ENCODE results near the gene IFT27.
"Not testable (repeated sequence)": the region's sequence is repeated elsewhere in the genome, so short reads cannot be mapped to it uniquely, and the experiment has no call there.

Gene IFT27

DNA sequence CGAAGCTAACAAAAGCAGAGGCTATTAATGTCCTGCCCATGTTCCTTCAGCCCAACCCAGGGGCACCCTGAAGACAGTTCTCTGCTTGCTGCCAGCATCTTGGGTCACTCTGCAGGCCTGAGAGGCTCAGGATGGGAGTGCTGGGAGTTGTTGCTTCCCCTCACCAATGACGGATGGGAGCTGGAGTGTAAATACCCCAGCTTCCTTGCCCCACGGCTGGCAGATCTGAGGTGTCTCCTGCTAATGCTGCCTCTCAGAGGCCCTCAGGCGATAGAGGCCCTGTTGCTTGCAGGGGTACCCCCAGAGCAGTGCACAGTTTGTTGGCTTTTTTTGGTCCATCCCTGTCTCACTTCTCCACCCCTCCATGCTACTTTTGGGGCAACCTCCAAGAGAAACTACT lies 32.9 kb downstream of the IFT27 start:
- DNase-seq, result no peak

DNA sequence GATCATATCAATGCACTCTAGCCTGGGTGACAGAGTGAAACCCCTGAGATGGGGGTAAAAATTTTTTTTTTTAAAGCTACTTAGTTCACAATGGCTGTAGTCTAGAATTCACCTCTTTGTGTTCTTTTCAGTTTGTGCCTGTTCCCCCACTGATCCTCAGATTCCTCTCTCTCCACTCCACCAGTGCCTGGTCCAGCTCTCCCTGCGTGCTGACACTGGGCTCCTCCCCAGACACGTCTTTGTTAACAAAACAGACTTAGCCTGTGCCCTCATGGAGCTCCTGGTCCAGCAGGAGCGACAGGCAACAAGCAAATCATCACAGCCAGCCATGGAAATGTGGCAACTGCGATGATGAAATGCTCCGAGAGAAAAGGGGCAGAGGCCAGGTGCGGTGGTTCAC lies 34.0 kb downstream of the IFT27 start:
- DNase-seq, result no peak

DNA sequence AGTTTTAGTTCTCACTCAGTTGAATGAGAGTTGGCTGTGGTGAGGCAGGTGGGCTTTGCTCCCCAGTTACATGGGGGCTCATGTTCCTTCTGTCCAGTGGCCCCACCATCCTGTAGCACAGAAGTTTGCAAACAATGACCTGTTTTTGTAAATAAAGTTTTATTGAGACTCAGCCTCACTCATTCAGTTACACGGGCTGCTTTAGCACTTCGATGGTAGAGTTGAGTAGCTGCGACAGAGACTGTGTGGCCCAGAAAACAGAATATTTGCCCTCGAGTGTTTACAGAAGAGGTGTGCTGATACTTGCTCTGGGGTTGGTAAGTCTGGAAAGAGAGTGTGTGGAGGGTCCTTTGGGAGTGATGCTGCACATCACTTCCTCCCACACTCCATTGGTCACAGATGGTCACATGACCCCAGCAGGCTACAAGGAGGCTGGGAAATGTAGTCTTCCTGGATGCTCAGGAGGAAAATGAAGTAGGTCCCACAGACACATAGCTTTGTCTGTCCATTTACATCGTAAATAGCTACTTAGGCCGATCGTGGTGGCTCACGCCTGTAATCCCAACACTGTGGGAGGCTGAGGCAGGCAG lies 34.6 kb downstream of the IFT27 start:
- DNase-seq, result no peak

DNA sequence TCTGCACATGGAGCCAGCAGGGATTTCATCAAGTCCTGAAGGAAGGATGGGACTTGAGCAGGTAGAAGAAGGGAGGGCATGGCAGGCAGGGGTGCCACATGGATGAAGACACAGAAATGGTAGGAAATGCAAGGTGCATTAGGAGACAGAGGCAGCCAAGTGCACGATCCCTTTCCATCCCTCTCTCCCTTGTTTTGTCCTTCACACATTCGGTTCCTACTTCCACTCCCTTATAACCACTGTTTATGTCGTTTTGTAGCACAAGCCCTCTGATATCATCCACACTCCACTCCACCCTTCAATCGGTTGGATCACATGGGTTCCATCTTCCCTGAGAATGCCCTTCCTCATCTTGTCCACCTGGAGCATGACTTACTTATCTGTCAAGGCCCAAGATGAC lies 35.2 kb downstream of the IFT27 start:
- no peak for DNase-seq

DNA sequence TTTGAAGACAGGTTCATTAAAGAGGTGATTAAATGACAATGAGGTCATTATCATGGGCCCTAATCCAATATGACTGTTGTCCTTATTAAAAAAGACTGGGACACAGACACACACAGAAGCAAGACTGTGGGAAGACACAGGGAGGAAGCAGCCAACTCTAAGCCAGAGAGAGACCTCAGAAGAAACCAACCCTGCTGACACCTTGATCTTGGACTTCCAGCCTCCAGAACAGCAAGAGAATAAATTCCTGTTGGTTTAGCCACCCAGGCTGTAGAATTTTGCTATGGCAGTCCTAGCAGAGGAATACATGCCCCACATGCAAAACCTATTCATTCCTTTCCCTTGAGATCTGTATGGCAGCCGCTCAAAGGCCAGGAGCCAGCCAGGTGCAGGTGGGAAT lies 36.7 kb downstream of the IFT27 start:
- DNase-seq, result no peak

DNA sequence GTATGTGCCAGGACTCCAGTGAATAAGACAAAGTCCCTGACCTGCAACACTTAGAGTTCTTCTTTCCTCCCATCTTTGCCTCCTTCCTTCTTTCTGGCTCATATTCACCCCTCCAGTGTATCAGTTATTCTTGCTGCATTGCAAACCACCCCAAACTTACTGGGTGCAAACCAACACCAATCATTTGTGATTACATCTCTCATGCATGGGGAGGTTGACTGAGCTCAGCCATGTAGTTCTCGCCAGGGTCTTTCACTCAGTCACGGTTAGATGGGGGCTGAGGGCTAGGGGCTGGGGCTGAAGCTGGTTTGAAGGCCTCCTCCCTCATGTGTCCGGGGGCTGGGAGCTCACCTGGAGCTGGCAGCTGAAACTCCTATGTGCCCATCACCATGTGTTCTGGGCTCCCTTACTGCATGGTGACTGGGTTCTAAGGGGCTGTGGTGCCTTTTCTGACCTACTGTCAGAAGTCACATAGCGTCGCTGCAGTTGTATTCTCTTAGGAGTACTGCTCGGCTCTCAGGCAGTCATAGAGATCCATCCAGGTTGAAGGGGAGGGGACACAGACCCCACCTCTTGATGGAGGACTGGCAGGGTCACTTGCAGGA lies 37.4 kb downstream of the IFT27 start:
- no peak for DNase-seq

DNA sequence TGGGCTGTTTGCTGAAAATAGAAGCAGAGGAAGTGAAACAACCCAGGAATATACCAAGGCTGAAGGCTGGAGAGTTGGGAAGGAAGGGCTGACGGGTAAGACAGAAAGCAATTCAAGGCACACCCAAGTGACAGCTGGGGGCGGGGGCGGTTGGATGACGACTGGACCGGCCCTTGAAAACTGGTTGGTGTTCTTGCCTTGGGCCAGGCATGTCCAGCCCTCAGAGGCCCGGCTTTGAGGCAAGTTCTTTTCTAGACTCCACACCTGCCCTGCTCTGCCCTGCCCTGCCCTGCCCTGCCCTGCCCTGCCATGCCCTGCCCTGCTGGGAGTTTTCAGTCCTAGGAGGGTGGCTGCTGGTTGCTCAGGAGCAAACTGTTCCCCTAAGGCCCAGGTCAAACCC lies 38.1 kb downstream of the IFT27 start:
- DNase-seq, result no peak

DNA sequence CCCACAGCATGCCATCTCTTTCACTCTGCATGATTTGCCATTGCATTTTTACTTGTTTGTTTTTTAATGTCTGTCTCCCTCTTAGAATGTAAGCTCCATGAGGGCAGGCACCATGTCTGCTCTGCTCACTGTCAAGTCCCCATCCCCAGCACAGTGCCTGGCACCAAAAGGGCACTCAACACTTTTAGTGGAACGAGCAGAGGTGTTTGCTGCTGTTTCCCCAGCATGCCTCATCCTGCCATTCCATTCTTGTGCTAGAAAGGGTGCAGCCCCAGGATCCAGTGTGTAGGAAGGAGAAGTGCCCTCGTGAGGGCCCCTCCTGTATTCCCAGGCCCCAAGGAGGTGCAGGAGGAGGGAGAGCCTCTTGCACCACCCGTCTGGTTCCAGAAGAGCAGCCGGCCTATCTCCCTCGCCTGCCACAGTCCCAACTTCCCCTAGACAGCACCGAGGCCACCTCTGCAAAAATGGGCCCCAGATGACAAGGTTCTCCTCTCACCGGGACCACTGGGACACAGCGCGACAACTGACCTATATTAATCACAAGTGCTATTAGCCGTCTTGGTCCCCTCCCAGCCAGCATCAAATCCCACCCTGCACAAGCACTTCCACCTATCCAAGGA lies 39.1 kb downstream of the IFT27 start:
- no peak for DNase-seq

DNA sequence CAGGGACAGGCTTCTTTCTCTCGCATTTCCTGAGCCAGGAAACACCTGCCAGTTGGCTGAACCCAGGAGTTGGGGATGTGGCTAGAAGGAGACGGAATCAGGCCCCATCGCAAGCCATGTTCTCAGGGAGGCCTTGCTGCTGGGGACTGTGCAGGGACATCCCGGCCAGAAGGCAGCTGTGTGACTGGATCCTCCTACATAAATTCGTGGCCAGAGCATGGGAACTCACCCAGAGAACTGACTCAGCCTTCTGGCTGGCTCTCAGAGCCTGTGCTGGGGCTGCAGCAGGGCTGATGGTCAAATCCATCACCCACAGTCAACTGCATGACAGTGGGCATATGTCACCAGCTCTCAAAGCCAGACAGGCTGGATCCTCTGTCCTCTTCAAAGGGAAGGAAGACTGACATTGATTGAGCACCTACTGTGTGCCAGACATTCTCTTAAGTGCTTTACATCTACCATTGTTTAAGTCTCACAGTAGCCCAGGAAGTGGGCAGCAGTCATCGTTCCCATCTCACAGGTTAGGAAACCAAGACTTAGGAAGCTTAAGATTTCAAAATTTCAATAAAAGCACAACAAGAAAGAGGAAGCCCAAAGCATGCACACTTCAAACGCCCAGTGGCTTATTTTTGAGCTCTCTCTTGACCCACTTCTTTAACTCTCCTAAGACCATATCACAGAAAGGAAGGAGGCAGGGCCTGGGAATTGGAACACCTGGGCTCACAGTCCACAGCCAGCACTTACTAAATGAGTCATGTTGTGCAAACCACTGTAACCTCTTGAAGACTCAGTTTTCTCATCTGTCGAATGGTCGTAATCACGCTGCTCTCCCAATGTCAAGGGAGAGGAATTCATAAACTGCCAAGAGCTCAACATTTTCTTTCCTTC lies 41.5 kb downstream of the IFT27 start:
- peak; percentile 21 for DNase-seq

DNA sequence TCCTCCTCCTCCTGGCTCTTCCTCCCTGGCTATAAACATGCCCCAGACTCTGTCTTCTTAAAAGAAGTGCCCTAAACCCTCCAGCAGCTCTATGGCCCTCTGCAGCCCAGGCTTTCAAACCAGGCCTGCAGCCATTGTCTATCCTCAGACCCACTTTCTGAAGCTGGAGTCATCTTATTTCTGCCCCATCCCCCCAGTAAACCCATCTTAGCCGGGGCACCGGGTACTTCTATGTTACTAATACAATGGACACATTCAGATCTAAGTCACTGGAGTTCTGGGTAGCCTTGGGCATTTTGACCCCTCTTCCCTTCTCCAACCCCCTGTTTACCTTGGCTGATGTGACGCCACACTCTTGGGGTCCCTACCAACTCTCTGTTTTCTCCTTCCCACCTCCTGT lies 42.6 kb downstream of the IFT27 start:
- no peak for DNase-seq

DNA sequence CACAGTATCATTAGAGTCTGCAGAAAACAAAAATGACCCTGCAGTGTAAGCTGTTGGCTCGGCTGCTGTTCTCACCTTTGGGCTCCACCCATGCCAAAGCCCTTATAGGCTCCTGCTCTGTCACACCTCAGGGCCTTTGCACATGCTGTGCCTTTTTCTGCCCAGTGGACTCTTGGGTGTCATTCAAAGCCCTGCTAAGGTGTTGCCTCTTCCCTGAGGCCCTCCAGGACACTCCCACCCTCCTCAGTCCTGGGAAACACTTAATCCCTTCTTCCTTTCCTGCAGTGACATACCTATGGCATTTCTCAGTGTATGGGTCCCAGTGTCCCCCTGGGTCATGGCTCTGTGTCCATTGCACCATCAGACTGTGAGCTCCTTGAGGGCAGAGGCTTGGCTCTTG lies 43.3 kb downstream of the IFT27 start:
- DNase-seq, result no peak

DNA sequence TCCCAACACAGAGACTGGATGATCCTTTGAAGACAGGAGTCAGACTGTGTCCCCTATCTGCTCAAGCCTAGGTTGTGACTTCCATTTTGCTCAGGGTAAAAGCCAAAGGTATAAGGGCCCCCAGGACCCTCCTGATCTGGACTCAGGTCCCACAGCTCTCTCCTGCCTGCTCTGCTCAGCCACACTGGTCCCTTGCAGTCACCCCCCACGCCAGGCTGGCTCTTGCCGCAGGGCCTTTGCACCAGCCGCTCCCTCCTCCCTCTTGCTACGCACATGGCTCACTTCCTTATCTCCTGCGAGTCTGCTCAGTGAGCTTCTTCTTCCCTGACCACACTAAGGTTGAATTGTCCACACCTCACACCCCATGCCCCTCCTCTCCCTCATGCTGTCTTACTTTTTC lies 44.0 kb downstream of the IFT27 start:
- DNase-seq, result no peak

DNA sequence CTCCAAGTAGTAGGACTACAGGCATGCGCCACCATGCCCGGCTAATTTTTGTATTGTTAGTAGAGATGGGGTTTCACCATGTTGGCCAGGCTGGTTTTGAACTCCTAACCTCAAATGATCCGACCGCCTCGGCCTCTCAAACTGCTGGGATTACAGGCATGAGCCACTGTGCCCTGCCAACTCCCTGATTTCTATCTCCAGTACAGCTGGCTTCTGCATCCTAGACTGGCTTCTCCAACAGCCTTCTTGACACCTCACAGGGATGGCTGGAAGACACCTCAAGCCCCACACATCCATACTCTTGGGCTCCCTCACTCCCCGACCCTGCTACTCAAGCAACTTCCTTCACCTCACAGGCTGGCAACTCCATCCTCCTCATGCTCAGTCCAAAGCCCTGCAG lies 44.6 kb downstream of the IFT27 start:
- not testable (repeated sequence) for DNase-seq

DNA sequence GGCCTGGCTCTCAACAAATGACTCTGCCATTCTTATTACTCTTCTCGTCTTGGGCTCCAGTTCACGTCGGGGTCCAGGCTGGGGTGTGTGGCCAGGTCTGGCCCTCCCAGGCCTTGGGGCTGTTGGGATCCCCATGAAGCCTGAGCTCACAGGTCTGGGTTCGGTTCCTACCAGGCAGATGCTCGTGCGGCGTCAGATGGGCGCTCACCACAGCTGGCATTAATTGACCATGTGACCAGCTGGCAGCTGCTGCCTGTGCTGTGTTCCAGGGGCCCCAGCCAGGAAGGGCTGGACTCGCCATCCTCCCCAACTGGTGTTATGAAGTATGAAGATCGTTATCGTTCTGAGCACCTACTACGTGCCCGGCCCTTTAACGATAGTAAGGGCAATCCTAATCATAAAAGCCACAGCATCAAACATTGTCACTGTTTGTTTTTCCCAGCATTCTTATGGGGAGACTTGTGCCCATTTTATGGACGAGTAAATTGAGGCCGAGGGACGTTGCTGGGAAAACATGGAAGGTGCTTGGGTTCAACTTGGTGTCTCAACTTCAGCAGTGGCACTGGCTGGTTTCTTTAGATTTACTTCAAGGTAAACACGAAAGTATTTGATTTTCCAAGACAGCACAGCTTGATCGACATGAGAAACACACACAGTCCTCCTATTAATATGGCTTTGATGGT lies 45.6 kb downstream of the IFT27 start:
- no peak for DNase-seq

DNA sequence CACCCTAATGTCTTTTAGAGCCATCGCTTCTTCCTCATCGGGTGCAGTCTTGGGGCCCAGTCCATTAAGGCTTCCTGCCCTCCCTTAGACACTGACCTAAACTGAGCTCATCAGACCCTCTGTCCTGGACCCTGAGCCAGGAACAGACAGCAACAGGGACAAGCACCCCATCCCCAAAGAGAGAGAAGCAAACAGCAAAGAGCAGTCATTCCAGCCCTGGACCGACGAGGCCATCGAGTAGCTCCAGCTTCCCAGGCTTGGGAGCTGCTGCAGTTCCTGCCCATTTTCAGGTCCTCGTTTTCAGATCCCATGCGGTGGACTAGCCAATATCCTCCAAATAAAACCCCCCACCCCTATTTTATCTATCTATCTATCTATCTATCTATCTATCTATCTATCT lies 46.6 kb downstream of the IFT27 start:
- DNase-seq, result no peak

DNA sequence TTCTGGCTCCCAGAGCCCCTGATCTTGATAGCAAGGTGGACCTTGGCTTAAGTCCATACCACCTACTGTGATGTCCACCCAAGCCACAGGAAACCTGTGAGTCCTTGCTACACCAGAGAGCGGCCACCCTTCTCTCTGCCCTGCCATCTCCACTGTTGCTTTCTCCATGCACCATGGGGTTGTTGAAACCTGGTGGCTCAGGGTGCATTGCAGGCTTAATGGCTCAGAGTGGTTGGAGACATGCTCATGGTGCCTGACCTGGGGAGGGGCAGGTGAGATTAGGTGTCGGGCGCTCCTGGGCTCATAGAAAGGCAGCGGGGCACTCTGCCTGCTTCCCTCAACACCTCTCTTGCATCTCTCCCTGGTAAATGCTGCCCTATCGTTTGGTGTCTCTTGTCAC lies 47.4 kb downstream of the IFT27 start:
- no peak for DNase-seq

DNA sequence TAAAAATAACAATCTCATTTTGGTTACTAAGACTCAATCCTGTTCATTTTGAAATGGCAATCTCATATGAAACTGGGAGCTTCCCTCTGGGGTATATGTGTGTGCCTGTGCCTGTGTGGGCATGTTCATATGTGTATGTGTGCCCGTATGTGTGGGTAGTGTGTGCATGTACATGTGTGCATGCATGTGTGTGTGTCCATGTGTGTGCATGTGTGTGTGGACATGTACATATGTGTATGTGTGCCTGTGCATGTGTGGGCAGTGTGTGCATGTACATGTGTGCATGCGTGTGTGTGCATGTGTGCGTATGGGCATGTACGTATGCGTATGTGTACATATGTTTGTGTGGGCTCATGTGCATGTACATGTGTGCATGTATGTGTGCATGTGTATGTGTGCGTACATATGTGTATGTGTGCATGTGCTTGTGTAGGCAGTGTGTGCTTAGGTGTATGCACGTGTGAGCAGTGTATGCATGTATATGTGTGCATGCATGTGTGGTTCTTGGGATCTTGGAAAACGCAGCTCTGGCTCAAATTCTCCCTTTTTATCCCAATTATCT lies 47.9 kb downstream of the IFT27 start:
- DNase-seq, result no peak

DNA sequence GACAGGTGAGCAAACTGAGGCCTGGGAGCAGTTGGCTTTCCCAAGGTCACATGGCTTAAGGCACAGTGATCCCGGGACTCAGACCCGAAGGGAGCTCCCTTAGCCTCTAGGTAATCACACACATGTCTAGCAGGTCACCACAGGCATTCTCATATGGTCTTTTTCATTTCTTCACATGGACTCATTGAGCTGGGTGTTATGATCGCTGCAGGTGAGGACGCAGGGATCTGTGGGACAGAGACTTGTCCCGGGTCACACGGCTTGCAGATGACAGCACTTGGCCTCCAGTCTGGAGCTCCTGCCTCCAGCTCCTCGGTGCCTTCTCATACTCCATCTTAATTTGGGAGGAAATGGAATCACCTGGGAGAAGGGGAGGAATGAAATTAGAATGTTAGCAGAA lies 48.8 kb downstream of the IFT27 start:
- DNase-seq, result no peak

DNA sequence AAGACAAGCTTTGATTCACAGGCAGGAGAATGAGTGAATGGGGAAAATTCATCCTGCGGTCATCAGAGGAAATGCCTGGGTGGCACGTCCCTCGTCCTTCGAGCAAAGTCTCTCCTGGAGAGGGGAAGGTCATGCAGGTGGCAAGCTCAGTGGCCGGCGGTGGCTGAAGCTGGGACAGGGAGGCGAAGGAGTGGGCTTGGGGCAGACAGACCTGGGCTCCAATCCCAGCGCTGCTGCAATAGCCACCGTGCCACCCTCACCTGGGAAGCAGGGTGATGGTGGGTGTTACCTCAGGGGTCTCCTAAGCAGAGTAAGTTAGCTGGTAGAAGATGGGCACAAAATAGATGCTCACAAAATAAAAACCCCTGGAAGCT lies 49.9 kb downstream of the IFT27 start:
- DNase-seq, result no peak

DNA sequence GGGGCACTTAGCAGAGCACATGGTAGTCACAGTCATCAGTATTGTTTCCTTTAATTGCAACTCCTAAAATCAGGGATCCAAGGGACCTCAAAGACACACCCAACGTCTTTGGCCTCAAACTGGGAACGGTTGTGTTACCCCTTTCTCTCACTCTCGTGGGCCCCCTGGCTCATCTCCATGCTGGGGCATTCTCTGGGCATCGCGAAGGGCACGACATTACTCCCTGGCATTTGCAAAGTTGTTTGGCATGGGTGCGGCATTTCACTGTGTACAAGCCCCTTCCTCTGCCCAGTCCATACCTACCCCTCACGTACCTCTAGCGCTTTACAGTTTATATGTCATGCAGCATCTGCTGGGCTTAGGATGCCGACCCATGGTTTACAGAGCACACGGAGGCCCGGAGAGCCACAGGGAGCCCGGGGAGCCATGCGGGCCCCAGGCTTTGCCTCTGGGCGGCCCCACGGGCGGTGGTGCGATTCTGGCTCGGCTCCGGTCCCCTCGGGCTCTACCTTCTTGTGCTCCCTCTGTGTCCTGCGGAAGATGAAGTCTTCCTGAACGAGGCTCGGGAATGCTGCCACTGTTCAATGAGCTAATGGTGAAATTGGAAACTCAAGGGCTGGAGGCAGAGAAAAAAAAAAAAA lies 50.4 kb downstream of the IFT27 start:
- no peak for DNase-seq

DNA sequence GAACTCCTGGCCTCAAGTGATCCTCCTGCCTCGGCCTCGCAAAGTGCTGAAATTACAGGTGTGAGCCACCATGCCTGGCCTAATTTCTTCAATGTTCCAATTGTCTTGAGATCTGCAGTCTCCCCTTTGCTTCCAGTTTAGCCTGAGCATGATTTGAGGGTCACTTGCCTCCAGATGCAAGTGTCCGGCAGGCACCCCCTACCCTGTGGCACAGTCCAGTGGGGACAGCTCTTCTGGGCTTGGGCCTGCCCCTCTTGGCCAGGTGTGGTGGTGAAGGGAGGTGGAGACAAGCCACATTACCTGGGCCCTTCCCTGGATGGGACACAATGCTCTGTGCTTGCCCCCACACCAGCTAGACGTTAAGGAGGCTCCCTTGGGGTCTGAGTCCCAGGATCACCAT lies 51.1 kb downstream of the IFT27 start:
- DNase-seq, result no peak

DNA sequence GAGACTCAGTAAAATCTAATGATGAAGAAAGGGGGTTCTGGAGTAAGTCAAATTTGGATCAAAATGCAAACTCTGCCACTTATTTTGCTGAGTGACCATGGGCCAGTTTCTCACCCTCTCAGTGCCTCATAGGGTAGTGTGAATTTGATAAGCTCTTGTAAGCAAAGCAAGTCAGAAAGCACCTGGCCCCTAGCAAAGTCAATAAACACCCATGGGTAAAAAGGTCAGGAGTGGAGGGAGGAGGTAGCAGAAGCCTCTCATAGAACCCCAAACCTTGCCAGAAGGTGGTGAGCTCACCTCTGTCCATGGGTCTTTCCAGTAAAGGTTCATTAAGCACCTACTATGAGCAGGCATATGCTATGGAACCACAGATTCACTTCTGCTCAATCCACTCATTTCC lies 53.9 kb downstream of the IFT27 start:
- DNase-seq, result no peak

DNA sequence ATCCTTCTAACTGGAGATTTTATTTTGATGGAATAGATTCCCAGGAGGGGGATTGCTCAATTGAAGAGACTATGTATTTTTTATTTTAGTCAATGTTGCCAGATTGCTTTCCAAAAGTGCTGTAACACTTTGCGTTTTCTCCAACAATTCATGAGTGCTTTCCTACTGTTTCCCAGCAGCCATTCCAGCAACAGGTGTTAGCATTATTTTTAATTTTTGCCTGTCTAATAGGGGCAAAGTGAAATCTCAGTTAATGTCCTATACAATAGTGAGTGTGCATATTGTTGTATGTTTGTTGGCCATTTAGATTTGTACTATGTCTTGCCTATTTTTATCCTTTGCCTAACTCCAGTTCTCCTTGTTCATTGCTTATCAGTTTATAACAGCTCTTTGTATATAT lies 60.3 kb downstream of the IFT27 start:
- DNase-seq, result no peak

Data from fibroblast of upper back skin (primary cell).